ENCODE data around the gene SLF2. TPM values are rescaled to one million over a fixed set of nuclear protein-coding genes. Genes with fewer than 3 reads are reported as not detected.

The SLF2 gene
- 15.0 TPM for total RNA-seq
- long read RNA-seq, full-length matches to known transcripts: 6 of 9 reads
- long read RNA-seq, partial matches to known transcripts: 1 of 9 reads
- long read RNA-seq, other reads (novel, unspliced or antisense): 2 of 9 reads

- intact Hi-C loops (cut with DNase I): no loop called here
- DNase-seq: peak; percentile 98
- ATAC-seq (ENCODE audit: poor library complexity): peak; percentile 97
Observed at GRCh38 chr10:100912605-100913469, at the start of gene SLF2. TSS of gene SLF2 (plus strand) at chr10:100912963. CDS start at chr10:100913111, 148 bp downstream.

DNA sequence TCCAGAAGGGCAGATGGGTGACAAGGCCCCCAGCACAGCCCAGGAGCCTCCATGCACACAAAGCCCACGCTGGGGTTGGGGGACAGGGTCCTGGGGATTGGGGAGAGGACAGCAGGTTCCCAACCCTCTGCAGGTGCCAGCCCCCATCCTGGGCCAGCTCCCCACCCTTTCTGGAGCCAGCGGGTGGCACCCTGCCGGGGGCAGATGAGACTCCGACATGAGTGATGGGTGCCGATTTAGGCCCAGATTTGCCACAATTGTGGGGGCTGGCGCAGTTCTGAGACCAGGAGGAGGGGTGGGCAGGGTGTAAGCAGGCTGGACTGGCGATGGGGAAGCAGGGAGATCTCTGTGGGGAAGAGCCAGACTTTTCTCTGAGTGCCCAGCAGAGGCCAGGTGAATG lies 49.3 kb upstream of the SLF2 start:
- no peak for ATAC-seq (ENCODE audit: poor library complexity)
- intact Hi-C loops (cut with DNase I): no loop called here
- DNase-seq: no peak

DNA sequence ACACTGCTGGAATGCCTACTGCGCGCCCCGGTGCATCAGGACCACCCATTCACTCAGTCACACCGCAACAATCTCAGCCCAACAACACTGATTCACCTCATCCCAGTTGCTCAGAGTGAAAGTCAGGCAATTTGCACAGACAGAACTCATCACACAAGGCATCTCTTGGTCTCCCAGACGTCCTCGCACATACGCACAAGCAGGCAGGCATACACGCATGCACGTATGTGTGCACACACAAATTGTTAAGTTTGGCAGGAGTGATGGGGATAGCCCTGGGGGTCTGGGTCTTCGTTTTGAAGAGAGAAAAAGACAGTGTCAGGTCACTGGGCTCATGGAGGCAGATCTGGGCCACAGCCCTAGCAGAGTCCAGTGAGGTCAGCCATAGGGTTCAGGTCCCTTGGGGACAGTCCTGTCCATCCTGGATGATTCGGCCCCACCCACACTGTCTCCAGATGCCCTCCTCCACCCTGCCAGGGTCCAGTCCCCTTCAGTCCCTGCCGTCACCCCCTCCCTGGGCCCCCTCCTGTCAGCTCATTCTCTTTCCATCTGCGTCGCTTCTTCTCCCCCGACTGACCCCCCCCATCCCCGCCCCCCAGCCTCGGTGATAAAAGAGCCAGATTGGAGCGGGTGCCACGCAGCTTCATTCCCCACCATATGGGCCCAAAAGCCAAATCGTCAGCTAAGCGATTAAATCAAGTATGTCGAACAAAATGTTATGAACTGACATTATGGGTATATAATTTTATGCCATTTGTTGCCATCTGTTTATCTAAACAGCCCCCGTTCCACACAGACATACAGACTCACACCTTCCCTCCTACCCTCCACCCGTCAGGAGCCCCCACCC lies 48.5 kb upstream of the SLF2 start:
- DNase-seq (no peak), ATAC-seq (ENCODE audit: poor library complexity) (no peak)
- intact Hi-C loops (cut with DNase I): no loop called here

- intact Hi-C loops (cut with DNase I): no loop called here
- ATAC-seq (ENCODE audit: poor library complexity) (no peak), DNase-seq (no peak)
Observed at GRCh38 chr10:100864978-100865377, 47.8 kb upstream of the SLF2 start.

GRCh38 chr10:100866010-100866409 lies 46.8 kb upstream of the SLF2 start:
- intact Hi-C loops (cut with DNase I): no loop called here
- DNase-seq: no peak
- ATAC-seq (ENCODE audit: poor library complexity): no peak

- intact Hi-C loops (cut with DNase I): no loop called here
- ATAC-seq (ENCODE audit: poor library complexity) (no peak), DNase-seq (no peak)
Observed at GRCh38 chr10:100866575-100867098, 46.1 kb upstream of the SLF2 start.

- ATAC-seq (ENCODE audit: poor library complexity): no peak
- intact Hi-C loops (cut with DNase I): no loop called here
- DNase-seq: no peak
Observed at GRCh38 chr10:100867261-100867963, 45.4 kb upstream of the SLF2 start.

- ATAC-seq (ENCODE audit: poor library complexity): no peak
- no peak for DNase-seq
- intact Hi-C loops (cut with DNase I): no loop called here
Observed at GRCh38 chr10:100868382-100868781, 44.4 kb upstream of the SLF2 start.

- no peak for ATAC-seq (ENCODE audit: poor library complexity)
- no peak for DNase-seq
- intact Hi-C loops (cut with DNase I): no loop called here
Observed at GRCh38 chr10:100869399-100869798, 43.4 kb upstream of the SLF2 start.

DNA sequence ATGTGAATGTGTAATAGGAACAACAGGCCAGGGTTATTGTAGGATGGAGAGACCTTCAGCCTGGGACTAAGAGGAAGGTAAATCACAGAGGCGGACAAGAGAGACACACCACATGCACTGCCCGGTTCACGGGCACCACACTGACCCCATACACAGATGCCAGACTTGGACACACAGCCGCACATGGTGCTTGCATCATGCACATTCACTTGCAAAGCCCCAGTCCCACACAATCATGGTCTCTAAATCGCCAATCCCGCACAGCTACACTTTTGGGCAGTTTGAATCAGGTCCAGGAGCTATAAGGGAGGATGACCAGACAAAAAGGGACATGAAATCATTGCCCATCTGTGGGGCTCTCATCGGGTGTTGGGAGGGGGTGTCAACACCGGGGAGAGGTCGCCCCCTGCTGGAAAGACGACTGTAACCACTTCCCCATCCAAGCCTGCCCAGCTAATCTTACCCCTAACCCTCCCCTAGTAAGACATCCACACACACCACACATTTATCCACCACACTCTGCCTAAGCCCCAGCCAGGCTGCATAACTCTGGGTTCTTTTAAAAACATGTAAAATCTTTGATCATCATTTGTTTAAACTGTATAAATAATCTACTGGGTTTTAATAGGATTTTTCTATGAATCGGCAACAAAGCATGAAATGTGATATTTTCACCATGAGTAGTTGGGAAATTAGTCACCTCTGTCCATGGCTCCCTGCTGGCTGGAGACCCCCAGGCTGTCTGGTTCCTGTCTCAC lies 40.5 kb upstream of the SLF2 start:
- intact Hi-C loops (cut with DNase I): loop anchor here (10.0 kb wide), 1 partner anchor 307 kb away; no protein-coding TSS in a partner anchor
- DNase-seq (no peak), ATAC-seq (ENCODE audit: poor library complexity) (no peak)

GRCh38 chr10:100873146-100873826 lies 39.5 kb upstream of the SLF2 start:
- ATAC-seq (ENCODE audit: poor library complexity) (no peak), DNase-seq (no peak)
- intact Hi-C loops (cut with DNase I): loop anchor here (10.0 kb wide), 1 partner anchor 308 kb away; no protein-coding TSS in a partner anchor

DNA sequence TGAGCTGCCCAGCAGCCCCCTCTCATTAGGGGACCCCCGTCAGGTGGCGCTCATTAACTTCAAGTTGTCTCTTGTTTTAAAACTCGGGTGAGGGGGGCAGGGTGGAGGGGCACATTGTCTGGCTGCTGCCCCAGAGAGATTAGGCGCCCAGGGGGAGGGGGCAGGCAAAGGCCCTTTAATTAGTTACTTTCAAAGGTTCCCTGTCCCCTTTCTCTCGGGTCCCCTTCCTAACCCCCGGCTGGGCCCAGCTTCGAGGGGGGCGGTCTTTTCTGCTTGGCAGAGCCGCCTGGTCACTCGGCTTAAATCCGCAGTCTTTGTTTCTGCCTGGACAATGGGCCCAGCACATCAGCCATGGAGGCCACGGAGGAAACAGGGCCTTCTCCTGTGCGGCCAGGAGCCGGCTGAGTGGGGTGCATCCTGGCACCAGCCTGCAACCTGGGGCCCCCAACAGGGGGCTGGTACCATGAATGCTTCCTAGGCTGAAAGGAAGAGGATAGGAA lies 38.9 kb upstream of the SLF2 start:
- intact Hi-C loops (cut with DNase I): loop anchor here (10.0 kb wide), 1 partner anchor 309 kb away; no protein-coding TSS in a partner anchor
- DNase-seq: no peak
- ATAC-seq (ENCODE audit: poor library complexity): no peak

DNA sequence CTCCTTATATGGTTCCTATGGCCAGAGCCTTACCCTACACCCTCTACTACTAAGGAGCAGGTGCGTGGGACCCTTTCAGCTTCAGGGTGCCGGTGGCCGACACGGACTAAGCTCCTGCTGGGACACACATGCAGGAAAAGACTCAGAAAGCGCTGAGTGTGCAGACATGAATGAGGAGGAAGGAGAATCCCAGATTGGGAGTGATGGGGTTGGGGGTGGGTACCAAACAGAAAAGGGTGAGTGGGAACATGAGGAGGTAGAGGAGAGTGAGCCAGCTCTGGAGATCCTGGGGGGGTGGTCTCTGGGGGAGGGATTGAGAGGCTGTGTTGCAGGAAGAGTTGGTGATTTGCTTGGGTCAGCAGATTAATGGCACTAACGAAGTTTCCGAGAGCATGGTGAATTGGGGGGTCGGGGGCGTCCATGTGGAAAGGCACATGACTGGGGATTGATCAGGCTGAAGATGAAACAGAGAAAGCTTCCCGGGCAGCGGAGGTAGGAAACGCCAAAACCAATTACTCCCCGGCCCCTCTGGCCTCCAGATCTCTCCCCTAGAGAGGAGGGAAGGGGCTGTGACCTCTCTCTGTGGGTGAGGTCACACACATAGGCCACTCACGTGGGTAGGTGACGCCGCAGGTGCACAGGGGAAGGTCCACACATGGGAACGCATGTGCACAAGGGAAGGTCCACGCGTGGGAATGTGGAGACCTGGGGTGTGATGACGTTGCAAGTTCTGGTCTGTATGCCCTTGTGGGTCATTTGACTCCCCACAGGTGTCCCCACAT lies 37.9 kb upstream of the SLF2 start:
- DNase-seq (no peak), ATAC-seq (ENCODE audit: poor library complexity) (no peak)
- intact Hi-C loops (cut with DNase I): loop anchor here (10.0 kb wide), 1 partner anchor 310 kb away; no protein-coding TSS in a partner anchor

DNA sequence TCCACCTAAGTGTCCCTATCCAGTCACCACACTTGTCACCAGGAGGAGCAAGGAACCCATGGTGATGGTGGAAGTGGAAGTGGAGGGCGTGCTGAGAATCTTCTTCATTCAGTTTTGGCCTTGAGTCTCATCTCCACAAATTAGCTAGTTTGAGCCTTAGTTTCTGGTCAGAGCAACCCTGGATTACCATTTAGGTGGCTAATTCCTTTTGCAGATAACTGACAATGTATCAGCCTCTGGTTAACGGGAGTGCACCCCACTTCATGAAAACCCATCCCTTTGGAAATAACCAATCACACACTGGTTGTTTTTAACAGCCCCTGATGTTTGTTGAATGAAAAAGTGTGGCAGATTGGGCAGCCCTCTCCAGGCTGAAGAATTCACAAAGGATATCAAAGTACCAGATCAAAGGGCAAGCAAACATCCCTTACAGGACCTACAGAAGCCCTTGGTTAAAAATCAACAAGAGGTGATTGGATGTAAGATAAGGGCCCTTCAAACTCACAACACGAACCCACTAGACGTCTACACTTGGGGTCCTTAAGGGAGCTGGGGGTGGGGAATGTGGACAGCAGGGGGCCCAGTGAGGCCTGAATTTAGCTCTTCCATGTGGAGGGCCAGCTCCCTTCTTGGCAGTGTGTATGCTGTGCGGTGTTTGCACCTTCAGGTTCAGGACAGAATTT lies 37.1 kb upstream of the SLF2 start:
- DNase-seq (no peak), ATAC-seq (ENCODE audit: poor library complexity) (no peak)
- intact Hi-C loops (cut with DNase I): loop anchor here (10.0 kb wide), 1 partner anchor 311 kb away; no protein-coding TSS in a partner anchor

DNA sequence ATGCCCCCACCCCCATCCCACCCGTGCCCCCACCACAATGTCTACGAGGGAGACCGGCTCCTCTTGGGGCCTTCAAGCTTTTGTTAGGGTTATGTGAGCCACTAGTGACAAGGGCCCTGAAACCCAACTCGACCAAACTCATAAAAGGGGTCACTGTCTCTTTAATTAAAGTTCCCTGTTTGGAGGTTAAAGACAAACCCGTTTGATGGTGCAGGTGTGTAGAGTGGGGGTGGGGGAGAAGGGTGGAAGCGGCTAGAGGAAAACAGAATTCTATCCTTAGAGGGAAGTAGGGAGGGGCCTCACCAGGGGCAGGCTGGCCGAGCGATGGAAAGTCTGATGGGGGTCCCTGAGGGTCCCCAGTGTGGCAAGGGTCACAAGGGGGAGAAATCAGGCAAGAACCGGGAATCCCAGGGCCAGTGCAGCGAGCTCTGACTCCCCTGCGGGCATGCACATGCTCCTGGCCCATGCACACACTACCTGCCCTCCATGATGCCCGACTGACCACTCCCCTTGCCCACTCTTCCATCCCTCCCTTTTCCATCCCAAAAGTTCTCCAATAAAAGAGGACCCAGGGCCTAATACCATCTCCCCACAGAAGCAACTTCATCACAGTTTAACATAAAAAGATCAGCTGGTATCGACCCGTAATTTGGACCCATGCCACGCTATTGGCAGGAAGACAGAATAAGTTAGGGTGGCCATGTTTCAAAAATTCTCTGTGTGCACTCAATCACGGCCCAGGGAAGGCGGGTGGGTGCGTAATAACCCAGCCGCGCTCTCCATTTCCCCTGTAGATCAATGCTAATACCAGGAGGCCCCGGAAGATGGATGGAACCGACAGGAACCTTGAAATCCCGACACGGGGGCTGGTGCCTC lies 35.9 kb upstream of the SLF2 start:
- ATAC-seq (ENCODE audit: poor library complexity) (no peak), DNase-seq (no peak)
- intact Hi-C loops (cut with DNase I): loop anchor here (10.0 kb wide), 1 partner anchor 312 kb away; no protein-coding TSS in a partner anchor
